Measurements from ENCODE around the gene RNF11.
A peak's percentile ranks its signal among the peaks of the same experiment; 100 is the strongest.

The RNF11 gene

GRCh38 chr1:51289676-51290488 is 53.8 kb downstream of the RNF11 start:
- TF ChIP-seq, protein P1, sequence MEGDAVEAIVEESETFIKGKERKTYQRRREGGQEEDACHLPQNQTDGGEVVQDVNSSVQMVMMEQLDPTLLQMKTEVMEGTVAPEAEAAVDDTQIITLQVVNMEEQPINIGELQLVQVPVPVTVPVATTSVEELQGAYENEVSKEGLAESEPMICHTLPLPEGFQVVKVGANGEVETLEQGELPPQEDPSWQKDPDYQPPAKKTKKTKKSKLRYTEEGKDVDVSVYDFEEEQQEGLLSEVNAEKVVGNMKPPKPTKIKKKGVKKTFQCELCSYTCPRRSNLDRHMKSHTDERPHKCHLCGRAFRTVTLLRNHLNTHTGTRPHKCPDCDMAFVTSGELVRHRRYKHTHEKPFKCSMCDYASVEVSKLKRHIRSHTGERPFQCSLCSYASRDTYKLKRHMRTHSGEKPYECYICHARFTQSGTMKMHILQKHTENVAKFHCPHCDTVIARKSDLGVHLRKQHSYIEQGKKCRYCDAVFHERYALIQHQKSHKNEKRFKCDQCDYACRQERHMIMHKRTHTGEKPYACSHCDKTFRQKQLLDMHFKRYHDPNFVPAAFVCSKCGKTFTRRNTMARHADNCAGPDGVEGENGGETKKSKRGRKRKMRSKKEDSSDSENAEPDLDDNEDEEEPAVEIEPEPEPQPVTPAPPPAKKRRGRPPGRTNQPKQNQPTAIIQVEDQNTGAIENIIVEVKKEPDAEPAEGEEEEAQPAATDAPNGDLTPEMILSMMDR (IDR thresholded peaks at IDR 0.05; ENCODE audit: control extremely low read depth, extremely low read depth, low read depth, missing control alignments), result no peak
- CTCF ChIA-PET, result no interaction called here
- POLR2A ChIA-PET, result no interaction called here
- DNase-seq (ENCODE audit: extremely low spot score), result no peak

DNA sequence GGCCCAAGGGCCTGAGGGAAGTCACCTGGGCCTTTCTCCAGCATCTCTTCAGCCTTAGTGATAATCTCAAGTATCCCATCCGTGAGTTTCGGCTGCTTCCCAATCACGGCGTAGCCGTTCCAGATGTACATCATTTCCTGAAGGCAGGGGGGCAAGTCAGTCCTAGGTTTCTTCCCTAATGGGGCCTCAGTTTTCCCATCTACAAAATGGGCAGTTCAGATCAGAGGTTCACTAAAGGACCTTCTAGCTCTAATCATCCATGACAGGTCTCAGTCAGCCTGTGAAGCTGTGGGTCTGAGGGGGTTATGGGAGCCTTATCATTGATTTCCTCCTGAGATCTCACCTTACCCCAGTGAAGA is 54.4 kb downstream of the RNF11 start:
- ChIA-PET POLR2A (no interaction called here), CTCF (no interaction called here)
- DNase-seq (ENCODE audit: extremely low spot score), result no peak
- TF ChIP-seq, protein P1 (IDR thresholded peaks at IDR 0.05; ENCODE audit: control extremely low read depth, extremely low read depth, low read depth, missing control alignments), result no peak

GRCh38 chr1:51293898-51294515 is 57.9 kb downstream of the RNF11 start:
- ChIA-PET CTCF (interaction anchor here (1.1 to 4.5 kb wide), 5 partner anchors 11 to 48 kb away, joined by 3 to 50 read pairs (median 46); no protein-coding TSS in a partner anchor), POLR2A (no interaction called here)
- TF ChIP-seq, protein P1 (IDR thresholded peaks at IDR 0.05; ENCODE audit: control extremely low read depth, extremely low read depth, low read depth, missing control alignments), result no peak
- DNase-seq (ENCODE audit: extremely low spot score), result no peak

GRCh38 chr1:51294566-51295184 is 58.6 kb downstream of the RNF11 start:
- POLR2A ChIA-PET, result no interaction called here
- CTCF ChIA-PET, result interaction anchor here (1.1 to 4.6 kb wide), 7 partner anchors 7 to 105 kb away, joined by 3 to 51 read pairs (median 46); no protein-coding TSS in a partner anchor
- DNase-seq (ENCODE audit: extremely low spot score), result peak; percentile 14
- TF ChIP-seq, protein P1 (IDR thresholded peaks at IDR 0.05; ENCODE audit: control extremely low read depth, extremely low read depth, low read depth, missing control alignments), result no peak

DNA sequence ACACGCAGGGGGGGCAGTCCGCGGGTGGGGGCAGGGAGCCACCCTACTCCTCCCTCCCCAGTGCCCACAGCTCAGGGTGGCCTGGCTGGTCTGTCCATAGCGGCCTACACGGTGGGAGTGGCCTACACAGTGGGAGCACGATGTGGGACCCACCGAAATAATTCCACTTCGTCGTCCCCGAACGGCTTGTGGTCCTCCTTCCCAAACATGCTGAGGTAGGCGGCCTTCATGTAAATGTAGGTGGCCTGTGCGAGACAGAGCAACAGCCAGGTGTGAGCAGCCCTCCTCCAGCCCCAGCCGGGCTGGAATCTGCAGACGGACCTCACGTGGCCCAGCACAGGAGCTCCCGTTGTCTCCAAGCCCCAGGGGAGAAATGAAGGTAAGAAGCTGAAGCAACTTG is 59.9 kb downstream of the RNF11 start:
- ChIA-PET CTCF (interaction anchor here (0.8 to 4.6 kb wide), 19 partner anchors 9 to 127 kb away, joined by 3 to 51 read pairs (median 6); partner anchors contain the start of gene RNF11), POLR2A (interaction anchor here (0.6 kb wide), 1 partner anchor 12 kb away, joined by 5 read pairs; no protein-coding TSS in a partner anchor)
- no peak for DNase-seq (ENCODE audit: extremely low spot score)
- TF ChIP-seq, protein P1 (IDR thresholded peaks at IDR 0.05; ENCODE audit: control extremely low read depth, extremely low read depth, low read depth, missing control alignments), result no peak

Data from GM10248 (cell line).